Glomerular visceral epithelial cell (primary cell): Measurements from ENCODE around the gene WDR62.
"Not testable (repeated sequence)": the region's sequence is repeated elsewhere in the genome, so short reads cannot be mapped to it uniquely, and the experiment has no call there.

ENCODE experiments used
- DNase-seq: peaks from one replicate; pipeline ENCODE4 v3.0.0-alpha.2; 2016; ENCODE audit errors: extremely low spot score

Gene WDR62

GRCh38 chr19:36032251-36033104 is 22.2 kb upstream of the WDR62 start, which contains the start of gene CLIP3:
CLIP3 (minus strand) TSS chr19:36032873; CDS start chr19:36032357, 516 bp downstream.
- peak; percentile 75 for DNase-seq

DNA sequence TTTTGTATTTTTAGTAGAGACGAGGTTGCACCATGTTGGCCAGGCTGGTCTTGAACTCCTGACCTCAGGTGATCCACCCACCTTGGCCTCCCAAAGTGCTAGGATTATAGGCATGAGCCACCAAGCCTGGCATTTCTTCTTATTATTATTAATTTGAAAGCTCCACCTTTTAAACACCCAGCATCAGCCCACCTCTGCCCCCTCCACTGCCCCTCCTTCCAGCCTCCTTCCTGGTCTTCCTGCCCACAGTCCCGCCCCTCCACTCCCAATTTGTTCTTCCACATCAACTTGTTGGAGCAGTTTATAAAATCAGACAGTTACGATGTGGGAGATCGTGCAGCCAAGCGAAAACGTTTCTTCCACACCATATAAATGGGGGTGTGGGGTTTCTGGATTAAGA is 14.2 kb upstream of the WDR62 start:
- DNase-seq, result no peak

GRCh38 chr19:36041092-36041491 is 13.6 kb upstream of the WDR62 start:
- DNase-seq, result not testable (repeated sequence)

DNA sequence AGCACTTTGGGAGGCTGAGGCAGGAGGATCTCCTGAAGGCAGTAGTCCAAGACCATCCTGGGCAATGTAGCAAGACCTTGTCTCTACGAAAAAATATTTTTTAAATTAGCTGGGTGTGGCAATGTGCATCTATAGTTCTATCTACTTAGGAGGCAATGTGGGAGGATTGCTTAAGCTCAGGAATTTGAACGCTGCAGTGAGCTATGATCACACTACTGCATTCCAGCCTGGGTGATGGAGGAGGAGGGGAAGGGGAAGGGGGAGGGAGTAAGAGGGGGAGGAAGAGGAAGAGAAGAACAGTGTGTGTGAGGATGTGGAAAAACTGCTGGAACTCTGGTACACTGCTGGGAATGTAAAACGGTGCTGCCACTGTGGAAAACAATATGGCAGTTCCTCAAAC is 12.9 kb upstream of the WDR62 start:
- peak; percentile 72 for DNase-seq

GRCh38 chr19:36043952-36044351 is 10.7 kb upstream of the WDR62 start:
- no peak for DNase-seq

GRCh38 chr19:36046443-36047050 is 8.2 kb upstream of the WDR62 start:
- no peak for DNase-seq

DNA sequence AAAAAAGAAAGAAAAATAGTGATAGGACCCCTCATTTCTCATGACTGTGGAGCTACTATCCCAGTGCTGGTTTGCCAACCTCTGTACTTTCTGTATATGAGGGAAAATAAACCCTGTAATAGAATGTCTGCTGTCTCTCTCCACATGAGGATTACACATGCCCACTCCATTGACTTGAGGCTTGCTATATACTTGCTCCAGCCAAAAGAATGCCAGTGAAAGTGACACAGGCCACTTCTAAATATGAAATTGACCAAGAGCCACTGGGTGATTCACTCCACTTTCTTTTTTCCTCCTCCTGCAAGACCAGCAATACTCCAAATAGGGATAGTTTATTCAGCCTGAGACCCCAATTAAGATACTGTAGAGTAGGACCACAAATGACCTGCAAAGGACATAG is 6.9 kb upstream of the WDR62 start:
- no peak for DNase-seq

DNA sequence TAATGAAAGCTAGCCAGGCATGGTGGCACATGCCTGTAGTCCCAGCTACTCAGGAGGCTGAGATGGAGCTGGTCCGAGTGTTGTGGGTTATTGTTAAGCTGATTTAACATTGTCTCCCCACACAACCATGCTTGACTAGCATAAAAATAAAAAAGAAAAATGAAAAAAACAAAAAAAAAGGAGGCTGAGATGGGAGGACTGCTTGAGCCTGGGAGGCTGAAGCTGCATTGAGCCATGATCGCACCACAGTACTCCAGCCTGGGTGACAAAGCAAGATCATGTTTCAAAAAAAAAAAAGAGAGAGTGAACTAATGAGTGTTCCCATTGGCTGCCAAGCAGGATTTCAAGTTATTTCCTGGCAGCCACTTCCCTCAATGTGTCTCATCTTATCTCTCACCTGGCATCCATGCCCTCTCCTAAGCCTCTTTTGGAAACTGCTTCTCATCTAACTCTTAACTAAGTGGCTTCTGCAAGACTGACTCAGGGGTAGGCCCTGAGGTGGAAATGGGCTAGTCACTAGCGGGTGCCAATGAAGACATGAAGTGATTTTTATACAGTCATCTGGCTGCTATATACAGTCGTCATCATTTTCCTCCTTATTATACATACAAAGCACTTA is 5.5 kb upstream of the WDR62 start:
- DNase-seq, result no peak

- no peak for DNase-seq
These were observed 3.5 kb upstream of the WDR62 start for GRCh38 chr19:36051236-36051635.

- no peak for DNase-seq
These were observed 3.1 kb upstream of the WDR62 start for GRCh38 chr19:36051637-36052036.

GRCh38 chr19:36054119-36054732 is 471 bp upstream of the WDR62 start, which contains the start of gene THAP8:
THAP8 (minus strand) TSS chr19:36054285; CDS start chr19:36054217, 68 bp downstream.
- peak; percentile 99 for DNase-seq

DNA sequence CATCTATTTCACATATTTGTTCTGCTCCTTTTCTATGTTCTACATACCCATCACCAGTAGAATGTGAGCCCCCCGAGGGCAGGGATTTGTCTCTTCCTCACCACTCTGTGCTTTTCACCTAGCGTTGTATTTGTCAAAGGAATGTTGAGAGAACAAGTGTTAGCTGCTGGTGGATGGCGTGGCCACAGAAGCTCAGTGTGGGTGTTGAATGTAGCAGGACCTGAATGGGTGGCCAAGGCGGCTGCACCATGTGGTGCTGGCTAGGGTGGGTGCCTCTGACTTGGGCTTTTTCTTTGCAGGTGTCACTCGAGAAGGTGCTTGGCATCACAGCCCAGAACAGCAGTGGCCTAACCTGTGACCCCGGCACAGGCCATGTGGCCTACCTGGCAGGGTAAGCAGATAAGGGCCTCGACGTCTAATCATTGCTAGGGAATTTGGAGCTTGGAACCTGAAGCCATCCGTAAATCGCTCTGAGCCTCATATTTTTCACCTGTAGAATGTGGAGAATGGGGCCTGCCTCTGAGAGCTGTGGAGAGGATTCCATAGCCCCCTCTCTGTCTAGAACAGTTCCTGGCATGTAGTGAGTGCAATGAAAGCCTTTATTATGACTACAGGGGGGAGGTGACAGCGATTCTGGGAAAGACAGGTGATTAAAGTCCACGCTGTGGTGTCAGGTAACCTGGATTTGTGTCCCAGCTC is 3.9 kb downstream of the WDR62 start:
- DNase-seq, result no peak

- no peak for DNase-seq
These were observed 4.6 kb downstream of the WDR62 start for GRCh38 chr19:36059180-36059910.

- DNase-seq, result peak; percentile 56
These were observed 5.7 kb downstream of the WDR62 start for GRCh38 chr19:36060430-36060829.

- no peak for DNase-seq
These were observed 6.7 kb downstream of the WDR62 start for GRCh38 chr19:36061367-36061766.

DNA sequence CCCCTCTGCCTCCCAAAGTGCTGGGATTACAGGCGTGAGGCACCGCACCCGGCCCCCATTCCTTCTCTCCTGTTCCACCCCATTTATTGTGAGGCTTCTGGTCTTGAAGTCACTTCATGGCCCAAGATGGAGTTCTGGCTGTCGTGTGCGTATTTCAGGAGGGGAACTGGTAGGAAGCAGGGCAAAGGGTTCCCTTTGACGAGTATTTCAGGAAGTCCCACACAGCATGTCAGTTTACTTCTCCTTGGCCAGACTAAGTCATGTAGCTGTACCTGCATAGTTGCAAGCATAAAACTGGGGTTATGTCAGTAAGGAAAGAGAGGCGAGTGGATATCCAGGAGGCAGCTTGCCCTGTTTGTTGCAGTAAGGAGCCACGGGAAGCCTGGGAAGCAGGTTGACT is 10.1 kb downstream of the WDR62 start:
- DNase-seq, result no peak

DNA sequence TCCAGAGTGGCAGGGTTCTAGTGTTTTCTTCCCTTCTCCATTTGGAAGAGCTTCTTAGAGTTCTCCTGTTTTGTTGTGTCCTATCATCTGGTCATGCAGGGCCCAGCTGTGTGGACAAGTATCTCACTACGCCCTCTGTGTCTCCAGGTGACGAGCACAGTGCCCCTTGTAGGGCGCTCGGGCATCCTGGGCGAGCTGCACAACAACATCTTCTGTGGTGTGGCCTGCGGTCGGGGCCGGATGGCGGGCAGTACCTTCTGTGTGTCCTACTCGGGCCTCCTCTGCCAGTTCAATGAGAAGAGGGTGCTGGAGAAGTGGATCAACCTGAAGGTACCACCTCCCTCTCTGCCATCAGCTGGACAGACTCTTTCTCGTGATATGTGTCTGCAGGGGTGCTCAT is 13.0 kb downstream of the WDR62 start:
- no peak for DNase-seq

GRCh38 chr19:36068810-36069499 is 14.3 kb downstream of the WDR62 start:
- not testable (repeated sequence) for DNase-seq

- DNase-seq, result no peak
These were observed 17.4 kb downstream of the WDR62 start for GRCh38 chr19:36072081-36072480.

DNA sequence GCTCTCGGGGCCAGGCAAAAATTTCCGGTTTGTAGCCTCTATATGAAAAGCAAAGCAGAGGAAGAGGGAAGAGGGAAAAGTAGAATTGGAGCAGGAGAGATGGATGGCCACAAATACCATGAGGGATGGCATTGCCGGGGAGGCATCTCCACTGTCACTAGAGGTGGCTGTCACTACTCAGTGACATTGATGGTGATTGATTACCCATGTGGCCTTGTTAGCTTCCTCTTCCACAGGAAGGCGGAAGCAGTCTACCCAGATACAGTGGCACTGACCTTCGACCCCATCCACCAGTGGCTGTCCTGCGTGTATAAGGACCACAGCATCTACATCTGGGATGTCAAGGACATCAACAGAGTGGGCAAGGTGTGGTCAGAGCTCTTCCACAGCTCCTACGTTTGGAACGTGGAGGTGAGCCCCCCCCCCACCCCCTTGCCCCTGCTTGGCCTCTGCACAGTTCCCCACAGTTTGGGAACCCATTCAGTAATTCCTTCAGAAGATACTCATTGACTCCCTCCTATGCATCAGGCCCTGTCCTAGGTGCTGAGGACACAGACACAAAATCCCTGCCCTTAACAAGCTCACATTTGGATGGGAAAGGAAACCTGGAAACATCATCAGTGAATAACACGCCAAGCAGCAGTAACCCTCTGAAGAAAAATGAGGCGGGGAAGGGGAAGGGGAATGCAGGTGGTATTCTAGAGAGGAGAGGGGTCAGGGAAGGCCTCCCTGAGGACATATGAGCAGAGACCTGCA is 18.6 kb downstream of the WDR62 start:
- DNase-seq, result no peak
